ENCODE results near the gene ZNF488. TPM values are rescaled to one million over a fixed set of nuclear protein-coding genes. Genes with fewer than 3 reads are reported as not detected.

Gene ZNF488
- total RNA-seq, result 0.41 TPM
- long read RNA-seq, partial matches to known transcripts, result 0 of 2 reads
- long read RNA-seq, other reads (novel, unspliced or antisense), result 0 of 2 reads

- peak within 1 kb of the TSS; percentile 65 for H3K27ac ChIP-seq
- H3K9me3 ChIP-seq, result no peaks in the 10 kb centered on the region
- DNase-seq, result peak; percentile 92
- peak within 1 kb of the TSS; percentile 84 for H3K4me3 ChIP-seq
- TF ChIP-seq CTCF (IDR thresholded peaks at IDR 0.05), result no peak
- intact Hi-C loops (cut with DNase I), result no loop called here
- peak; percentile 98 for ATAC-seq
- no peaks in the 10 kb centered on the region for H3K36me3 ChIP-seq
- no peaks in the 10 kb centered on the region for H3K27me3 ChIP-seq
- peaks cover 3% of the 10 kb centered on the region for H3K4me1 ChIP-seq
Observed at GRCh38 chr10:47384148-47384921, at the start of gene ZNF488. Gene ZNF488 (minus strand): TSS chr10:47384293. CDS start chr10:47368829, 15,464 bp downstream.

GRCh38 chr10:47425813-47426419, 41.8 kb upstream of the ZNF488 start:
- TF ChIP-seq CTCF (IDR thresholded peaks at IDR 0.05), result no peak
- Histone ChIP-seq H3K4me3 (no peak overlapping the region), H3K27me3 (no peaks in the 10 kb centered on the region), H3K27ac (no peak overlapping the region), H3K36me3 (no peaks in the 10 kb centered on the region), H3K4me1 (no peaks in the 10 kb centered on the region), H3K9me3 (no peaks in the 10 kb centered on the region)
- intact Hi-C loops (cut with DNase I), result no loop called here
- DNase-seq (peak; percentile 28), ATAC-seq (no peak)

GRCh38 chr10:47424231-47424630, 40.1 kb upstream of the ZNF488 start:
- H3K4me1 ChIP-seq, result no peaks in the 10 kb centered on the region
- H3K27me3 ChIP-seq, result no peaks in the 10 kb centered on the region
- intact Hi-C loops (cut with DNase I), result no loop called here
- H3K36me3 ChIP-seq, result no peaks in the 10 kb centered on the region
- no peaks in the 10 kb centered on the region for H3K9me3 ChIP-seq
- TF ChIP-seq CTCF (IDR thresholded peaks at IDR 0.05), result no peak
- ATAC-seq, result no peak
- no peak overlapping the region for H3K4me3 ChIP-seq
- no peak overlapping the region for H3K27ac ChIP-seq
- DNase-seq, result no peak

- DNase-seq, result no peak
- no peaks in the 10 kb centered on the region for H3K9me3 ChIP-seq
- no peak for TF ChIP-seq CTCF (IDR thresholded peaks at IDR 0.05)
Observed at GRCh38 chr10:47423476-47423875, 39.4 kb upstream of the ZNF488 start.

GRCh38 chr10:47421057-47421952, 37.2 kb upstream of the ZNF488 start:
- no peak for DNase-seq
- no peaks in the 10 kb centered on the region for H3K4me1 ChIP-seq
- intact Hi-C loops (cut with DNase I), result no loop called here
- H3K27me3 ChIP-seq, result no peaks in the 10 kb centered on the region
- H3K4me3 ChIP-seq, result no peak overlapping the region
- no peak for TF ChIP-seq CTCF (IDR thresholded peaks at IDR 0.05)
- no peak for ATAC-seq
- H3K9me3 ChIP-seq, result no peaks in the 10 kb centered on the region
- H3K27ac ChIP-seq, result no peak overlapping the region
- H3K36me3 ChIP-seq, result no peaks in the 10 kb centered on the region

More at GRCh38 chr10:47423476-47423875, 39.4 kb upstream of the ZNF488 start:
- intact Hi-C loops (cut with DNase I), result no loop called here
- ATAC-seq, result no peak
- Histone ChIP-seq H3K4me1 (no peaks in the 10 kb centered on the region), H3K27me3 (no peaks in the 10 kb centered on the region), H3K36me3 (no peaks in the 10 kb centered on the region), H3K27ac (no peak overlapping the region), H3K4me3 (no peak overlapping the region)

All from upper lobe of right lung (tissue), 1 donor.